HCT116 (cell line): Measurements from ENCODE around the gene AMPD3. TPM values are rescaled to one million over a fixed set of nuclear protein-coding genes. Genes with fewer than 3 reads are reported as not detected.
A peak's percentile ranks its signal among the peaks of the same experiment; 100 is the strongest.

Source experiments
- ATAC-seq: fragments of 200-7000 bp; cut with Tn5 transposase; 2 replicates; pipeline ENCODE4 v1.9.1; 2020; ENCODE audit warnings: mild to moderate bottlenecking, moderate library complexity
- BruUV-seq: library from RNA; stranded (reverse); fragments of 400-500 nt; replicated peaks from 2 replicates; lab custom pipeline; 2021; lab: Mats Ljungman, UMichigan
- CTCF ChIA-PET: fragments of 300-600 bp; sonication (Branson Sonifier 250); formaldehyde crosslinking; loops from one replicate; lab custom pipeline; 2021; ENCODE audit warnings: antibody characterized with exemption; lab: Charles Lee
- POLR2A ChIA-PET: fragments of 300-600, 350-600 bp; sonication (Branson Sonifier 250); formaldehyde crosslinking; loops from one replicate; lab custom pipeline; 2021; ENCODE audit warnings: antibody characterized with exemption; lab: Charles Lee
- RAD21 ChIA-PET, 2 experiments: fragments of 300-600 bp; sonication (Branson Sonifier 250); formaldehyde crosslinking; loops; one replicate each; lab custom pipeline; 2023; ENCODE audit warnings: low total read pairs in 2 of 2; ENCODE audit not compliant: uncharacterized antibody in 2 of 2, unreplicated experiment in 2 of 2, low non-redundant PET in 1 of 2; lab: Charles Lee
- DNase-seq: peaks from one replicate; pipeline ENCODE4 v3.0.0-alpha.2; 2010; ENCODE audit warnings: low read depth, low spot score
- H2AFZ ChIP-seq: fragments of 200-600 bp; shearing (Covaris generic), sonication (generic); 2 replicates; pipeline ENCODE4 v1.6.1; 2017; ENCODE audit warnings: low read depth, mixed run types, mixed read lengths, antibody characterized with exemption, low read length; ENCODE audit not compliant: poor library complexity, severe bottlenecking
- H3K27ac ChIP-seq: 2 replicates; pipeline ENCODE4 v1.5.1; 2012; ENCODE audit warnings: low read depth, low read length
- H3K27me3 ChIP-seq: fragments of 200-600 bp; sonication (generic); 2 replicates; pipeline ENCODE4 v1.6.1; 2016; ENCODE audit warnings: mixed run types, low read length, mixed read lengths; ENCODE audit not compliant: insufficient read depth
- H3K36me3 ChIP-seq, 2 experiments: fragments of 200-500 bp in 1 of 2; fragments of 200-600 bp in 1 of 2; sonication (Bioruptor generic) in 1 of 2; sonication (generic) in 1 of 2; 2 replicates each; pipeline versions ENCODE4 v1.5.1 to v1.6.1; 2014 to 2016; ENCODE audit warnings: low read length in 2 of 2, inconsistent platforms in 1 of 2, mixed read lengths in 1 of 2, mixed run types in 1 of 2; ENCODE audit not compliant: insufficient read depth in 2 of 2, control insufficient read depth in 1 of 2
- H3K4me1 ChIP-seq, 2 experiments: fragments of 200-600 bp in 1 of 2; sonication (generic) in 1 of 2; 2 replicates each; pipeline versions ENCODE4 v1.5.1 to v1.6.1; 2012 to 2017; ENCODE audit warnings: low read length in 2 of 2, inconsistent platforms in 1 of 2, mild to moderate bottlenecking in 1 of 2, mixed read lengths in 1 of 2, mixed run types in 1 of 2, moderate library complexity in 1 of 2; ENCODE audit not compliant: insufficient read depth in 2 of 2, control insufficient read depth in 1 of 2
- H3K4me2 ChIP-seq: fragments of 200-600 bp; sonication (generic); 2 replicates; pipeline ENCODE4 v1.6.1; 2017; ENCODE audit warnings: mixed run types, low read length, mixed read lengths
- H3K4me3 ChIP-seq, 2 experiments: fragments of 200-600 bp in 1 of 2; sonication (generic) in 1 of 2; replicated peaks in 1 of 2; 2 replicates each; pipeline ENCODE4 v1.5.1; 2011 to 2016; ENCODE audit warnings: low read length in 2 of 2, control low read depth in 1 of 2, low read depth in 1 of 2, mild to moderate bottlenecking in 1 of 2, mixed read lengths in 1 of 2, mixed run types in 1 of 2
- H3K79me2 ChIP-seq: fragments of 200-600 bp; sonication (generic); 2 replicates; pipeline ENCODE4 v1.6.1; 2017; ENCODE audit warnings: mild to moderate bottlenecking, mixed run types, low read length, moderate library complexity, mixed read lengths; ENCODE audit not compliant: insufficient read depth
- H3K9ac ChIP-seq: fragments of 200-600 bp; sonication (generic); 2 replicates; pipeline ENCODE4 v1.6.1; 2016; ENCODE audit warnings: low read length, mixed read lengths
- H3K9me2 ChIP-seq: fragments of 200-600 bp; sonication (generic), shearing (Covaris generic); 2 replicates; pipeline ENCODE4 v1.6.1; 2017; ENCODE audit warnings: mixed run types, mild to moderate bottlenecking, moderate library complexity; ENCODE audit not compliant: insufficient read depth
- H3K9me3 ChIP-seq, 2 experiments: fragments of 200-500 bp in 1 of 2; fragments of 200-600 bp in 1 of 2; sonication (Bioruptor generic) in 1 of 2; sonication (generic) in 1 of 2; 2 replicates each; pipeline ENCODE4 v1.6.1; 2014 to 2017; ENCODE audit warnings: low read length in 2 of 2, mixed read lengths in 2 of 2, inconsistent platforms in 1 of 2, low read depth in 1 of 2, mild to moderate bottlenecking in 1 of 2, mixed run types in 1 of 2, moderate library complexity in 1 of 2; ENCODE audit not compliant: control insufficient read depth in 1 of 2, insufficient read depth in 1 of 2
- H4K20me1 ChIP-seq: fragments of 200-600 bp; sonication (generic), shearing (Covaris generic); 2 replicates; pipeline ENCODE4 v1.6.1; 2017; ENCODE audit warnings: mixed run types, mild to moderate bottlenecking, moderate library complexity; ENCODE audit not compliant: insufficient read depth
- CBX3 ChIP-seq: IDR thresholded peaks from 2 replicates; pipeline ENCODE4 v1.6.1; 2012; ENCODE audit warnings: low read depth
- CEBPB ChIP-seq: IDR thresholded peaks from 2 replicates; pipeline ENCODE4 v1.6.1; 2012; ENCODE audit warnings: low read depth
- CTCF ChIP-seq, 3 experiments: fragments of 200-600 bp in 1 of 3; sonication (generic) in 1 of 3; IDR thresholded peaks in 2 of 3; conservative IDR thresholded peaks in 1 of 3; 2 replicates each; pipeline ENCODE4 v1.5.1; 2012 to 2017; ENCODE audit warnings: low read depth in 2 of 3, low read length in 2 of 3, antibody characterized with exemption in 1 of 3, borderline replicate concordance in 1 of 3, control low read depth in 1 of 3, mild to moderate bottlenecking in 1 of 3, mixed read lengths in 1 of 3, mixed run types in 1 of 3, moderate library complexity in 1 of 3; ENCODE audit not compliant: insufficient read depth in 1 of 3
- ELF1 ChIP-seq: IDR thresholded peaks from 2 replicates; pipeline ENCODE4 v1.6.1; 2012; ENCODE audit warnings: low read depth, borderline replicate concordance
- EZH2 ChIP-seq: fragments of 200-600 bp; sonication (generic); IDR thresholded peaks from 2 replicates; pipeline ENCODE4 v1.6.1; 2017; ENCODE audit warnings: antibody characterized with exemption, mixed run types
- EZH2phosphoT487 ChIP-seq: fragments of 200-600 bp; IDR thresholded peaks from 2 replicates; pipeline ENCODE4 v1.6.1; 2018; ENCODE audit warnings: antibody characterized with exemption, borderline replicate concordance
- FOSL1 ChIP-seq: IDR thresholded peaks from 2 replicates; pipeline ENCODE4 v1.6.1; 2012; ENCODE audit warnings: low read depth
- JUND ChIP-seq: IDR thresholded peaks from 2 replicates; pipeline ENCODE4 v1.6.1; 2012
- MAX ChIP-seq: IDR thresholded peaks from 2 replicates; pipeline ENCODE4 v1.6.1; 2012
- POLR2A ChIP-seq: IDR thresholded peaks from 2 replicates; pipeline ENCODE4 v1.7.0; 2011; ENCODE audit warnings: borderline replicate concordance; ENCODE audit not compliant: insufficient read depth, insufficient read length; ENCODE audit errors: extremely low read depth
- SIN3A ChIP-seq: IDR thresholded peaks from 2 replicates; pipeline ENCODE4 v1.6.1; 2012; ENCODE audit warnings: low read depth
- SRF ChIP-seq: IDR thresholded peaks from 2 replicates; pipeline ENCODE4 v1.6.1; 2012; ENCODE audit warnings: low read depth
- ZFX ChIP-seq: fragments of 450-650 bp; IDR thresholded peaks from 2 replicates; pipeline ENCODE4 v1.6.1; 2017
- intact Hi-C: fragments of 100-400 bp; cut with micrococcal nuclease; formaldehyde crosslinking; loops from 2 replicates; pipeline ENCODE4 v1.10.0; 2022
- total RNA-seq: library from RNA; stranded (reverse); gene quantifications from one replicate; pipeline ENCODE4 v1.2.1, GENCODE V29; 2021; ENCODE audit not compliant: unreplicated experiment

AMPD3 gene
- total RNA-seq, 1 experiment from 2014 or later: 25.9 TPM

DNA sequence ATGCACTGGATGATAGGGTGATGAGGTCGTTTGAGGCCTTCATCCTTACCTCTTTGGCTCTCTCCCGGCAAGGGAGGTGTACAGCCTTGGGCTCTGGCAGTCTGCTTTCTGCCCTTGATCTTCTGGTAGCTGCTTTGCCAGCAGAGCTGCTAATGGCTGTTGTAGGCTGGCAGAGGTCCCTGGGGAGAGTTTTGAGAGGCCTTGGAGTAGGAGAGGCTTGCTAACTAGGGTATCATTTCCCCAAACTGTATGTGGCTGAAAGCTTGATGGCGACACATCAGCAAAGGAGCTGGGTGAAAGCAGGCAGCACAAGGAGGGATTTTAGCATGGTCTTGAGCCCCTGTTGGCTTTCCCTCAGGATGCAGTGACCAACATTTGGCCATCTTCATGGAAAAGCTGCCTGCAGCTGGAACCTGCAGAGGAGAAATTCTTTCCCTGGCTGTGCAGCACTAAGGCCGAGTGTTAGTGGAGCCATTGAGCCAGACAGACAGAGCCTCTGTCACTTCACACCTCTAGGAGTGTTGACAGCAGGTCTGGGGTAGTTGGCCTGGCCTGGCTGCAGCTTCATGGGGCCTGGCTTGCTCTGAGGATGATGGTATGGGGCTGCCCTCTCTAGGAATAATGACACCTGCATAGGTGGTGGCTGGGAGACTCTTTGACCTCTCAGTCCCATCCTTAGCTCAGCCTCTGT lies 3.5 kb upstream of the AMPD3 start:
- Histone ChIP-seq H3K27ac (peak overlapping the region; percentile 80), H3K36me3 (no peaks in the 10 kb centered on the region), H3K9me2 (no peaks in the 10 kb centered on the region), H3K9ac (peak overlapping the region; percentile 75), H3K27me3 (no peaks in the 10 kb centered on the region), H3K9me3 (no peaks in the 10 kb centered on the region), H3K79me2 (peaks cover 12% of the 10 kb centered on the region), H3K4me3 (peak overlapping the region; percentile 51 to 64), H3K4me1 (peaks cover 29 to 61% of the 10 kb centered on the region in 2 experiments), H3K4me2 (peak overlapping the region; percentile 81), H4K20me1 (no peaks in the 10 kb centered on the region), H2AFZ (no peak overlapping the region)
- TF ChIP-seq ZFX (no peak), EZH2phosphoT487 (no peak), EZH2 (no peak), ELF1 (no peak), CBX3 (no peak), FOSL1 (no peak), MAX (no peak), POLR2A (no peak), CEBPB (no peak), SRF (no peak), SIN3A (no peak), CTCF (IDR thresholded peaks at IDR 0.05 in 2 of 3, conservative IDR thresholded peaks at IDR 0.05 in 1 of 3; ENCODE audit: borderline replicate concordance in 1 of 3, insufficient read depth in 1 of 3, low read depth in 2 of 3, low read length in 2 of 3) (no peak), JUND (no peak)
- ATAC-seq (no peak), DNase-seq (no peak)
- intact Hi-C loops: loop anchor here (5.0 kb wide), 1 partner anchor 84 kb away; no protein-coding TSS in a partner anchor
- ChIA-PET POLR2A (interaction anchor here (1.3 kb wide), 1 partner anchor 33 kb away, joined by 3 read pairs; no protein-coding TSS in a partner anchor), RAD21 (interaction anchor here in 1 of 2 experiments (1.0 kb wide), 1 partner anchor 45 kb away, joined by 3 read pairs; no protein-coding TSS in a partner anchor), CTCF (interaction anchor here (1.2 to 5.1 kb wide), 2 partner anchors 46 to 85 kb away, joined by 5 to 24 read pairs; no protein-coding TSS in a partner anchor)
- BruUV-seq: no TSS peak
